ENCODE data around the gene TDRD1. TPM values are rescaled to one million over a fixed set of nuclear protein-coding genes. Genes with fewer than 3 reads are reported as not detected.

Gene TDRD1
- total RNA-seq, 1 experiment from 2014 or later: not detected

DNA sequence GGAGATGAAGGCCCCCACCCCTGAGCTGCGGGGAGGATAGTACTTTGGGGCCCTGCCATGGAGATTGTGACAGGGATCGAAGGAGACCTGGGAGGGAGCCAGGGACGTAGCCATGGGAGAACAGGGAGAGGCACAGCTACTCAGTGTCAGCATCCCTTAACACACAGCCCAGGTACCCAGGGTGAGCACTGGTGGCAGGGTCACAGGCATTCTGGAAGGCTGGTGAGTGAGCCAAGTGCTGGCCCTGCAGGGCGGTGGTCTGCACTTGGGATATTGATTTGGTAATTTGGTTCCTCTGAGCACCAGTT lies 99.7 kb downstream of the TDRD1 start:
- TF ChIP-seq SRF (IDR thresholded peaks at IDR 0.05; ENCODE audit: low read depth): no peak
- TF ChIP-seq EZH2phosphoT487 (IDR thresholded peaks at IDR 0.05; ENCODE audit: borderline replicate concordance): no peak
- TF ChIP-seq, protein P1, sequence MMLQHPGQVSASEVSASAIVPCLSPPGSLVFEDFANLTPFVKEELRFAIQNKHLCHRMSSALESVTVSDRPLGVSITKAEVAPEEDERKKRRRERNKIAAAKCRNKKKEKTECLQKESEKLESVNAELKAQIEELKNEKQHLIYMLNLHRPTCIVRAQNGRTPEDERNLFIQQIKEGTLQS (IDR thresholded peaks at IDR 0.05): no peak
- TF ChIP-seq SIN3A (IDR thresholded peaks at IDR 0.05; ENCODE audit: low read depth): no peak
- no peak for TF ChIP-seq CBX3 (IDR thresholded peaks at IDR 0.05; ENCODE audit: low read depth)
- TF ChIP-seq, protein P2, sequence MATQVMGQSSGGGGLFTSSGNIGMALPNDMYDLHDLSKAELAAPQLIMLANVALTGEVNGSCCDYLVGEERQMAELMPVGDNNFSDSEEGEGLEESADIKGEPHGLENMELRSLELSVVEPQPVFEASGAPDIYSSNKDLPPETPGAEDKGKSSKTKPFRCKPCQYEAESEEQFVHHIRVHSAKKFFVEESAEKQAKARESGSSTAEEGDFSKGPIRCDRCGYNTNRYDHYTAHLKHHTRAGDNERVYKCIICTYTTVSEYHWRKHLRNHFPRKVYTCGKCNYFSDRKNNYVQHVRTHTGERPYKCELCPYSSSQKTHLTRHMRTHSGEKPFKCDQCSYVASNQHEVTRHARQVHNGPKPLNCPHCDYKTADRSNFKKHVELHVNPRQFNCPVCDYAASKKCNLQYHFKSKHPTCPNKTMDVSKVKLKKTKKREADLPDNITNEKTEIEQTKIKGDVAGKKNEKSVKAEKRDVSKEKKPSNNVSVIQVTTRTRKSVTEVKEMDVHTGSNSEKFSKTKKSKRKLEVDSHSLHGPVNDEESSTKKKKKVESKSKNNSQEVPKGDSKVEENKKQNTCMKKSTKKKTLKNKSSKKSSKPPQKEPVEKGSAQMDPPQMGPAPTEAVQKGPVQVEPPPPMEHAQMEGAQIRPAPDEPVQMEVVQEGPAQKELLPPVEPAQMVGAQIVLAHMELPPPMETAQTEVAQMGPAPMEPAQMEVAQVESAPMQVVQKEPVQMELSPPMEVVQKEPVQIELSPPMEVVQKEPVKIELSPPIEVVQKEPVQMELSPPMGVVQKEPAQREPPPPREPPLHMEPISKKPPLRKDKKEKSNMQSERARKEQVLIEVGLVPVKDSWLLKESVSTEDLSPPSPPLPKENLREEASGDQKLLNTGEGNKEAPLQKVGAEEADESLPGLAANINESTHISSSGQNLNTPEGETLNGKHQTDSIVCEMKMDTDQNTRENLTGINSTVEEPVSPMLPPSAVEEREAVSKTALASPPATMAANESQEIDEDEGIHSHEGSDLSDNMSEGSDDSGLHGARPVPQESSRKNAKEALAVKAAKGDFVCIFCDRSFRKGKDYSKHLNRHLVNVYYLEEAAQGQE (IDR thresholded peaks at IDR 0.05; ENCODE audit: low read depth): no peak
- TF ChIP-seq, protein P3, sequence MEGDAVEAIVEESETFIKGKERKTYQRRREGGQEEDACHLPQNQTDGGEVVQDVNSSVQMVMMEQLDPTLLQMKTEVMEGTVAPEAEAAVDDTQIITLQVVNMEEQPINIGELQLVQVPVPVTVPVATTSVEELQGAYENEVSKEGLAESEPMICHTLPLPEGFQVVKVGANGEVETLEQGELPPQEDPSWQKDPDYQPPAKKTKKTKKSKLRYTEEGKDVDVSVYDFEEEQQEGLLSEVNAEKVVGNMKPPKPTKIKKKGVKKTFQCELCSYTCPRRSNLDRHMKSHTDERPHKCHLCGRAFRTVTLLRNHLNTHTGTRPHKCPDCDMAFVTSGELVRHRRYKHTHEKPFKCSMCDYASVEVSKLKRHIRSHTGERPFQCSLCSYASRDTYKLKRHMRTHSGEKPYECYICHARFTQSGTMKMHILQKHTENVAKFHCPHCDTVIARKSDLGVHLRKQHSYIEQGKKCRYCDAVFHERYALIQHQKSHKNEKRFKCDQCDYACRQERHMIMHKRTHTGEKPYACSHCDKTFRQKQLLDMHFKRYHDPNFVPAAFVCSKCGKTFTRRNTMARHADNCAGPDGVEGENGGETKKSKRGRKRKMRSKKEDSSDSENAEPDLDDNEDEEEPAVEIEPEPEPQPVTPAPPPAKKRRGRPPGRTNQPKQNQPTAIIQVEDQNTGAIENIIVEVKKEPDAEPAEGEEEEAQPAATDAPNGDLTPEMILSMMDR (IDR thresholded peaks at IDR 0.05 in 2 of 3, conservative IDR thresholded peaks at IDR 0.05 in 1 of 3; ENCODE audit: borderline replicate concordance in 1 of 3, insufficient read depth in 1 of 3, low read depth in 2 of 3, low read length in 2 of 3): no peak
- TF ChIP-seq, protein P4, sequence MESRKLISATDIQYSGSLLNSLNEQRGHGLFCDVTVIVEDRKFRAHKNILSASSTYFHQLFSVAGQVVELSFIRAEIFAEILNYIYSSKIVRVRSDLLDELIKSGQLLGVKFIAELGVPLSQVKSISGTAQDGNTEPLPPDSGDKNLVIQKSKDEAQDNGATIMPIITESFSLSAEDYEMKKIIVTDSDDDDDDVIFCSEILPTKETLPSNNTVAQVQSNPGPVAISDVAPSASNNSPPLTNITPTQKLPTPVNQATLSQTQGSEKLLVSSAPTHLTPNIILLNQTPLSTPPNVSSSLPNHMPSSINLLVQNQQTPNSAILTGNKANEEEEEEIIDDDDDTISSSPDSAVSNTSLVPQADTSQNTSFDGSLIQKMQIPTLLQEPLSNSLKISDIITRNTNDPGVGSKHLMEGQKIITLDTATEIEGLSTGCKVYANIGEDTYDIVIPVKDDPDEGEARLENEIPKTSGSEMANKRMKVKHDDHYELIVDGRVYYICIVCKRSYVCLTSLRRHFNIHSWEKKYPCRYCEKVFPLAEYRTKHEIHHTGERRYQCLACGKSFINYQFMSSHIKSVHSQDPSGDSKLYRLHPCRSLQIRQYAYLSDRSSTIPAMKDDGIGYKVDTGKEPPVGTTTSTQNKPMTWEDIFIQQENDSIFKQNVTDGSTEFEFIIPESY (IDR thresholded peaks at IDR 0.05; ENCODE audit: extremely low read depth, insufficient replicate concordance, low read length): no peak
- TF ChIP-seq FOSL1 (IDR thresholded peaks at IDR 0.05; ENCODE audit: low read depth): no peak
- no peak for TF ChIP-seq ELF1 (IDR thresholded peaks at IDR 0.05; ENCODE audit: borderline replicate concordance, low read depth)
- no peak for TF ChIP-seq POLR2A (IDR thresholded peaks at IDR 0.05; ENCODE audit: borderline replicate concordance, extremely low read depth, insufficient read depth, insufficient read length)
- TF ChIP-seq JUND (IDR thresholded peaks at IDR 0.05): no peak
- TF ChIP-seq SP1 (IDR thresholded peaks at IDR 0.05; ENCODE audit: low read depth): no peak
- no peak for TF ChIP-seq RAD21 (IDR thresholded peaks at IDR 0.05; ENCODE audit: low read depth)
- no peak for TF ChIP-seq ZNF274 (IDR thresholded peaks at IDR 0.05; ENCODE audit: low read depth, low read length)
- no peak for TF ChIP-seq POLR2AphosphoS5 (IDR thresholded peaks at IDR 0.05; ENCODE audit: low read depth, low read length)
- no peak for TF ChIP-seq TCF7L2 (IDR thresholded peaks at IDR 0.05; ENCODE audit: borderline replicate concordance, extremely low read depth, insufficient read depth, insufficient read length)
- TF ChIP-seq EGR1 (IDR thresholded peaks at IDR 0.05; ENCODE audit: low read depth): no peak
- TF ChIP-seq EZH2 (IDR thresholded peaks at IDR 0.05): no peak
- no peak for TF ChIP-seq ZFX (IDR thresholded peaks at IDR 0.05)
- POLR2A ChIA-PET: no interaction called here
- H3K4me2 ChIP-seq (ENCODE audit: low read length): no peak overlapping the region
- no TSS peak for BruUV-seq (replicated peaks)
- H3K79me2 ChIP-seq (ENCODE audit: insufficient read depth, low read length): no peaks in the 10 kb centered on the region
- CTCF ChIA-PET: no interaction called here
- no peak for DNase-seq (ENCODE audit: low read depth, low spot score)
- intact Hi-C loops (cut with micrococcal nuclease): no loop called here
- H3K27ac ChIP-seq (ENCODE audit: low read depth, low read length): no peak overlapping the region
- no peaks in the 10 kb centered on the region for H3K9me3 ChIP-seq (ENCODE audit: control insufficient read depth in 1 of 2, insufficient read depth in 1 of 2, low read depth in 1 of 2, low read length in 2 of 2)
- no peak overlapping the region for H3K4me3 ChIP-seq (replicated peaks in 1 of 2; ENCODE audit: low read depth in 1 of 2, low read length in 2 of 2)
- no peak overlapping the region for H3K9ac ChIP-seq (ENCODE audit: low read length)
- H3K27me3 ChIP-seq (ENCODE audit: insufficient read depth, low read length): peaks cover 7% of the 10 kb centered on the region
- no peak overlapping the region for H2AFZ ChIP-seq (ENCODE audit: low read depth, low read length, poor library complexity, severe bottlenecking)
- H3K36me3 ChIP-seq (ENCODE audit: control insufficient read depth in 1 of 2, insufficient read depth in 2 of 2, low read length in 2 of 2): no peaks in the 10 kb centered on the region
- RAD21 ChIA-PET (ENCODE audit: low non-redundant PET in 1 of 2, low total read pairs in 2 of 2, uncharacterized antibody in 2 of 2, unreplicated experiment in 2 of 2): no interaction called here
- no peaks in the 10 kb centered on the region for H4K20me1 ChIP-seq (ENCODE audit: insufficient read depth)
- no peaks in the 10 kb centered on the region for H3K9me2 ChIP-seq (ENCODE audit: insufficient read depth)
- no peaks in the 10 kb centered on the region for H3K4me1 ChIP-seq (ENCODE audit: control insufficient read depth in 1 of 2, insufficient read depth in 2 of 2, low read length in 2 of 2)
- ATAC-seq: no peak

All from HCT116 (cell line).